IMR-90 (cell line): ENCODE data around the gene SCFD2.

Experiments
- BHLHE40 ChIP-seq: fragments of 150-350 bp; IDR thresholded peaks from 2 replicates; pipeline ENCODE4 v1.6.1; 2016; ENCODE audit warnings: mild to moderate bottlenecking, low read depth, low read length
- CTCF ChIP-seq: conservative IDR thresholded peaks from 2 replicates; pipeline ENCODE4 v1.5.1; 2012; ENCODE audit warnings: mild to moderate bottlenecking, low read depth, low read length, improper control_type of control experiment
- MXI1 ChIP-seq: IDR thresholded peaks from 2 replicates; pipeline ENCODE4 v1.6.1; 2012; ENCODE audit warnings: low read depth, mild to moderate bottlenecking, low read length, moderate library complexity, borderline replicate concordance
- RCOR1 ChIP-seq: IDR thresholded peaks from 2 replicates; pipeline ENCODE4 v1.6.1; 2012; ENCODE audit warnings: mild to moderate bottlenecking, low read length, improper control_type of control experiment; ENCODE audit not compliant: insufficient replicate concordance

- TF ChIP-seq CTCF = no peak
- TF ChIP-seq BHLHE40 = no peak
- no peak for TF ChIP-seq MXI1
- TF ChIP-seq RCOR1 = no peak
Observed at GRCh38 chr4:52850406-52851124, 515.3 kb downstream of the SCFD2 start.
